Adrenal gland (tissue), 5 donors: Measurements from ENCODE around the gene PARVA.

Experiments used
- CTCF ChIP-seq, 6 experiments: fragments of 450-650 bp in 4 of 6; fragments of 200-600 bp in 2 of 6; sonication (generic) in 1 of 6; IDR thresholded peaks; 1 replicate in 5 of 6; 2 replicates in 1 of 6; pipeline versions ENCODE4 v1.5.1 to v1.8.0; 2016 to 2021; ENCODE audit warnings: antibody characterized with exemption in 6 of 6, mild to moderate bottlenecking in 2 of 6, moderate library complexity in 1 of 6
- POLR2A ChIP-seq, 2 donors: fragments of 450-650 bp; IDR thresholded peaks; one replicate each; pipeline ENCODE4 v1.6.1; 2017; ENCODE audit warnings: antibody characterized with exemption in 2 of 2, mild to moderate bottlenecking in 2 of 2, moderate library complexity in 1 of 2
- donor health status: DM: no; HTN: no; CAD: no.

GRCh38 chr11:12581416-12581815, 204.0 kb downstream of the PARVA start:
- TF ChIP-seq CTCF (IDR thresholded peaks at IDR 0.05) (no peak), POLR2A (IDR thresholded peaks at IDR 0.05) (no peak)
